Heart left ventricle (tissue), 16 donors: ENCODE data around the gene SOHLH1. TPM values are rescaled to one million over a fixed set of nuclear protein-coding genes. Genes with fewer than 3 reads are reported as not detected.
A peak's percentile ranks its signal among the peaks of the same experiment; 100 is the strongest.

Experiments
- ATAC-seq, 4 donors: fragments of 200-7000 bp; cut with Tn5 transposase; one replicate each; pipeline ENCODE4 v1.9.1; 2020 to 2022; ENCODE audit warnings: moderate library complexity in 4 of 4, mild to moderate bottlenecking in 3 of 4, moderate number of reproducible peaks in 1 of 4
- DNase-seq, 5 donors: peaks; one replicate each; pipeline ENCODE4 v3.0.0-alpha.2; 2020
- H3K27ac ChIP-seq, 12 donors: fragments of 200-600 bp; sonication (generic) in 4 of 12; one replicate each; pipeline versions ENCODE4 v1.5.0 to v1.8.0; 2016 to 2022; ENCODE audit warnings: mild to moderate bottlenecking in 2 of 12
- H3K27me3 ChIP-seq, 9 donors: fragments of 200-600 bp; sonication (generic) in 2 of 9; one replicate each; pipeline versions ENCODE4 v1.5.1 to v1.8.0; 2016 to 2022; ENCODE audit warnings: mild to moderate bottlenecking in 3 of 9
- H3K36me3 ChIP-seq, 9 donors: fragments of 200-600 bp; sonication (generic) in 2 of 9; one replicate each; pipeline versions ENCODE4 v1.5.0 to v1.8.0; 2018 to 2022; ENCODE audit warnings: mild to moderate bottlenecking in 2 of 9
- H3K4me1 ChIP-seq, 12 donors: fragments of 200-600 bp; sonication (generic) in 4 of 12; one replicate each; pipeline versions ENCODE4 v1.5.0 to v1.8.0; 2016 to 2022; ENCODE audit warnings: mild to moderate bottlenecking in 3 of 12
- H3K4me3 ChIP-seq, 12 donors: fragments of 200-600 bp; sonication (generic) in 4 of 12; one replicate each; pipeline versions ENCODE4 v1.5.0 to v1.8.0; 2017 to 2022; ENCODE audit warnings: mild to moderate bottlenecking in 9 of 12, moderate library complexity in 4 of 12
- H3K9me3 ChIP-seq, 12 donors: fragments of 200-600 bp; sonication (generic) in 4 of 12; one replicate each; pipeline versions ENCODE4 v1.5.0 to v1.8.0; 2016 to 2022; ENCODE audit warnings: mild to moderate bottlenecking in 1 of 12
- POLR2A ChIP-seq, 2 donors: fragments of 450-650 bp; IDR thresholded peaks; one replicate each; pipeline ENCODE4 v1.6.1; 2017; ENCODE audit warnings: antibody characterized with exemption in 2 of 2, mild to moderate bottlenecking in 2 of 2, moderate library complexity in 2 of 2
- WGBS, 4 donors: extraction: QIAGEN DNeasy Blood & Tissue Kit in 2 of 4; methylation state at CpG; one replicate each; pipeline versions ENCODE4 v1.1.5 to v1.1.7; 2013 to 2018; 5-methylcytosine and 5-hydroxymethylcytosine counted together
- intact Hi-C, 10 donors: fragments of 100-400 bp; cut with DNase I; formaldehyde crosslinking; loops; one replicate each; pipeline versions ENCODE4 v1.11.1 to v1.14.2; 2022
- polyA plus RNA-seq, 2 donors: library from polyadenylated mRNA; stranded (reverse); fragments of 200-250 nt; gene quantifications; one replicate each; pipeline ENCODE4 v1.2.3, GENCODE V29; 2013
- total RNA-seq, 9 donors: library from RNA; depleted of rRNA in 2 of 9; stranded (reverse); fragments of >200 nt in 2 of 9; fragmentation: NEBNext Ultra II Directional in 3 of 9; extraction: Animal tissue kit (Norgen Biotek cat#: 25700) in 3 of 9; gene quantifications; one replicate each; pipeline versions ENCODE4 v1.1.0 to v1.2.4, GENCODE V29; 2016 to 2023
- TF ChIP-seq, protein P1 (sequence below), 12 donors: fragments of 200-600 bp; sonication (generic) in 4 of 12; IDR thresholded peaks; one replicate each; pipeline versions ENCODE4 v1.5.0 to v1.8.0; 2018 to 2022; ENCODE audit warnings: antibody characterized with exemption in 12 of 12, mild to moderate bottlenecking in 5 of 12
- donor health status: ischemic (EF 13 %, LVEDD 7.1; RV severe dilation, severe dysfunction).
- donor health status: healthy with polysubstance abuse.
- donor health status: DM: no; HTN: yes; CAD: no.
- donor health status: DM: no; HTN: no; CAD: no.
- donor health status: ischemic (EF 25% LVEDD 6.9; RV normal size, moderate dysfunction).
- donor health status: ischemic (EF 25% LVEDD 5.7; RV mildly dilated, moderate dysfunction).
- donor health status: healthy.
- donor health status: DM: yes; HTN: yes; CAD: no.
- donor health status: ischemic (EF 35%, LVEDD 5.7; RV mildly dilated, moderate dysfunction).
- donor health status: nonischemic (EF 11% LVEDD 7.7; RV severe dilation, severe dysfunction).
- donor health status: DM: yes; HTN: yes; CAD: no.
- donor health status: PGD.
- donor health status: ischemic (EF 29% LVEDD 5.4; RV normal size, mild dysfunction).
- donor health status: nonischemic (EF 23%, LVEDD 6.1; RV moderate dilation, normal function).

SOHLH1 gene
- total and polyA plus RNA-seq, 11 donors, result not detected

GRCh38 chr9:135701067-135701958, 2.0 kb upstream of the SOHLH1 start:
- no peak for TF ChIP-seq POLR2A (IDR thresholded peaks at IDR 0.05)
- TF ChIP-seq, protein P1, sequence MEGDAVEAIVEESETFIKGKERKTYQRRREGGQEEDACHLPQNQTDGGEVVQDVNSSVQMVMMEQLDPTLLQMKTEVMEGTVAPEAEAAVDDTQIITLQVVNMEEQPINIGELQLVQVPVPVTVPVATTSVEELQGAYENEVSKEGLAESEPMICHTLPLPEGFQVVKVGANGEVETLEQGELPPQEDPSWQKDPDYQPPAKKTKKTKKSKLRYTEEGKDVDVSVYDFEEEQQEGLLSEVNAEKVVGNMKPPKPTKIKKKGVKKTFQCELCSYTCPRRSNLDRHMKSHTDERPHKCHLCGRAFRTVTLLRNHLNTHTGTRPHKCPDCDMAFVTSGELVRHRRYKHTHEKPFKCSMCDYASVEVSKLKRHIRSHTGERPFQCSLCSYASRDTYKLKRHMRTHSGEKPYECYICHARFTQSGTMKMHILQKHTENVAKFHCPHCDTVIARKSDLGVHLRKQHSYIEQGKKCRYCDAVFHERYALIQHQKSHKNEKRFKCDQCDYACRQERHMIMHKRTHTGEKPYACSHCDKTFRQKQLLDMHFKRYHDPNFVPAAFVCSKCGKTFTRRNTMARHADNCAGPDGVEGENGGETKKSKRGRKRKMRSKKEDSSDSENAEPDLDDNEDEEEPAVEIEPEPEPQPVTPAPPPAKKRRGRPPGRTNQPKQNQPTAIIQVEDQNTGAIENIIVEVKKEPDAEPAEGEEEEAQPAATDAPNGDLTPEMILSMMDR (IDR thresholded peaks at IDR 0.05), result no peak
- WGBS, 4 donors, result 4 to 29% (median 22%) methylated on average over 11 to 40 of the region's 40 CpGs

DNA sequence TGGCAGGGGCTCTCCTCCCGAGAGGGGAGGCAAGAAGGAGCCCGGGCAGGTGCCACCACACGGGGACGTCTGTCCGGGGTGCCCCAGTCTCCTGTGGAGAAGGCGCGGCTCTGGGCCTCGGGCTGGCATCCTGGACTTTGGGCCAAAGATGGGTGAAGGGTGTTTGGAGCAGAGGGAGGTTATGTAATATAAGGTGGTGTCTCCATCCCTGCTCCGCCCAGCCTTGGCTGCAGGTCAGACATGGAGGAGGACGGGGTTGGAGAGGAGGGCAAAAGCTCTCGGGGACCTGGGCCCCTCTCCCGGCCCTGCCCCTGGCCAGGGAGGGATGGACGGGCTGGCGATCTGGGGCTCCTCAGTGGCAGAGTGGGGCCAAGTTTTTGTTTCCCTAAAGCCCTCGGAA, 1.2 kb upstream of the SOHLH1 start:
- H3K4me3 ChIP-seq, result no peak overlapping the region
- DNase-seq (no peak), ATAC-seq (no peak)
- H3K4me1 ChIP-seq, result peaks cover 0 to 27% (median 10%) of the 10 kb centered on the region in 12 donors
- no peak for TF ChIP-seq POLR2A (IDR thresholded peaks at IDR 0.05)
- TF ChIP-seq, protein P1 (IDR thresholded peaks at IDR 0.05), result no peak
- WGBS, 4 donors, result 65 to 77% (median 75%) methylated on average over 9 to 15 of the region's 15 CpGs
- H3K27me3 ChIP-seq, result peaks cover 0 to 39% (median 18%) of the 10 kb centered on the region in 9 donors
- no peaks in the 10 kb centered on the region for H3K36me3 ChIP-seq
- H3K27ac ChIP-seq, result no peak overlapping the region
- H3K9me3 ChIP-seq, result no peaks in the 10 kb centered on the region
- intact Hi-C loops, result loop anchor here in 5 of 10 donors (5.0 to 10.0 kb wide), 6 partner anchors 204 to 424 kb away; partner anchors contain the start of genes CAMSAP1 (in 1 of the 5) and UBAC1 (in 1 of the 5)

More at GRCh38 chr9:135701067-135701958, 2.0 kb upstream of the SOHLH1 start:
- DNase-seq, result no peak
- Histone ChIP-seq H3K27ac (no peak overlapping the region), H3K36me3 (no peaks in the 10 kb centered on the region), H3K27me3 (peaks cover 0 to 42% (median 18%) of the 10 kb centered on the region in 9 donors), H3K4me1 (peaks cover 0 to 30% (median 10%) of the 10 kb centered on the region in 12 donors), H3K9me3 (no peaks in the 10 kb centered on the region), H3K4me3 (peak overlapping the region in 5 of 12 donors; percentile 10 to 37 (median 21))
- intact Hi-C loops, result loop anchor here in 5 of 10 donors (5.0 to 10.0 kb wide), 6 partner anchors 203 to 423 kb away; partner anchors contain the start of genes CAMSAP1 (in 1 of the 5) and UBAC1 (in 1 of the 5)
- ATAC-seq, result no peak

- no peaks in the 10 kb centered on the region for H3K9me3 ChIP-seq
- 68 to 78% (median 74%) methylated on average over 9 to 19 of the region's 19 CpGs for WGBS, 4 donors
- peaks cover 0 to 28% (median 18%) of the 10 kb centered on the region in 9 donors for H3K27me3 ChIP-seq
- no peak for TF ChIP-seq POLR2A (IDR thresholded peaks at IDR 0.05)
- TF ChIP-seq, protein P1 (IDR thresholded peaks at IDR 0.05), result no peak
- ATAC-seq (no peak), DNase-seq (no peak)
- intact Hi-C loops, result no loop called here
- peaks cover 0 to 12% (median 7%) of the 10 kb centered on the region in 12 donors for H3K4me1 ChIP-seq
- H3K27ac ChIP-seq, result no peak overlapping the region
- H3K36me3 ChIP-seq, result no peaks in the 10 kb centered on the region
- no peak overlapping the region for H3K4me3 ChIP-seq
Observed at GRCh38 chr9:135698767-135699166, 514 bp downstream of the SOHLH1 start.

DNA sequence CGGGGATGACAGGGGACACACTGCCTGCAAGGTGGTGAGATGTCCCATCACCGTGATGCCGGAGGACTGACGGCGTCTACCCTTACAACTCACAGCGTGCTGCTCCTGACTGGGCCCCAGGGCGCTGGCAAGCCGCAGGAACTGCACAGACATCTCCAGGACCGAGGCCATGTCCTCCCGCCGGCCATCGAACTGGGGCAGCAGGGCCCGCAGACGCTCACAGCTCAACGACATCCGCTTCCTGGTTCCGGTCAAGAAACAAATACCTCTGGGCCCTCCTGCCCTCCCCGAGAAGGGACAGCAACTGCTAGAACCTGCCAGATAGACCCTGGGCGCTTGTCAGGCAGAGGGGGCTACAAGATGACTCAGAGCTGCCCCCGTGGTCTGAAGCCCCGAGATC, 1.0 kb downstream of the SOHLH1 start:
- DNase-seq (no peak), ATAC-seq (no peak)
- 63 to 75% (median 68%) methylated on average over 10 to 21 of the region's 21 CpGs for WGBS, 4 donors
- Histone ChIP-seq H3K36me3 (no peaks in the 10 kb centered on the region), H3K27me3 (peaks cover 0 to 23% (median 17%) of the 10 kb centered on the region in 9 donors), H3K4me1 (peaks cover 0 to 12% (median 7%) of the 10 kb centered on the region in 12 donors), H3K27ac (no peak overlapping the region), H3K9me3 (no peaks in the 10 kb centered on the region), H3K4me3 (no peak overlapping the region)
- no peak for TF ChIP-seq POLR2A (IDR thresholded peaks at IDR 0.05)
- TF ChIP-seq, protein P1 (IDR thresholded peaks at IDR 0.05), result no peak
- intact Hi-C loops, result no loop called here
